AG04449 (cell line): ENCODE data around the gene STK11IP.

Experiments
- CTCF ChIA-PET: fragments of 350-600 bp; formaldehyde crosslinking; extraction: SDS; loops from one replicate; lab custom pipeline; 2021; ENCODE audit warnings: antibody characterized with exemption; lab: Yijun Ruan, JAX
- POLR2A ChIA-PET: fragments of 400-600, 350-600 bp; formaldehyde crosslinking; extraction: SDS; loops from one replicate; lab custom pipeline; 2020; ENCODE audit warnings: antibody characterized with exemption, inconsistent platforms; lab: Yijun Ruan, JAX
- DNase-seq: peaks from one replicate; pipeline ENCODE4 v3.0.0-alpha.2; 2010; ENCODE audit warnings: low read depth, low spot score
- H3K4me3 ChIP-seq: 2 replicates; pipeline ENCODE4 v1.5.1; 2011; ENCODE audit warnings: low read depth, mild to moderate bottlenecking, control low read depth, low read length
- CTCF ChIP-seq: IDR thresholded peaks from one replicate; pipeline ENCODE4 v1.5.1; 2011; ENCODE audit warnings: mild to moderate bottlenecking, moderate library complexity, low read length, control low read depth, inconsistent platforms; ENCODE audit not compliant: insufficient read depth; ENCODE audit errors: missing control alignments

The STK11IP gene

GRCh38 chr2:219636144-219636915 lies 38.7 kb downstream of the STK11IP start:
- no peak for DNase-seq
- POLR2A ChIA-PET = no interaction called here
- no peak for TF ChIP-seq CTCF
- CTCF ChIA-PET = interaction anchor here (1.3 kb wide), 1 partner anchor 76 kb away, joined by 4 read pairs; no protein-coding TSS in a partner anchor
- no peak overlapping the region for H3K4me3 ChIP-seq

GRCh38 chr2:219636941-219637841 lies 39.5 kb downstream of the STK11IP start:
- DNase-seq = no peak
- TF ChIP-seq CTCF = no peak
- CTCF ChIA-PET = interaction anchor here (1.3 to 9.7 kb wide), 3 partner anchors 53 to 77 kb away, joined by 4 to 126 read pairs (median 11); no protein-coding TSS in a partner anchor
- POLR2A ChIA-PET = no interaction called here
- no peak overlapping the region for H3K4me3 ChIP-seq

GRCh38 chr2:219637842-219638185 lies 40.2 kb downstream of the STK11IP start:
- ChIA-PET CTCF (interaction anchor here (1.9 to 9.7 kb wide), 2 partner anchors 53 to 78 kb away, joined by 11 to 126 read pairs; no protein-coding TSS in a partner anchor), POLR2A (interaction anchor here (0.6 kb wide), 1 partner anchor 88 kb away, joined by 3 read pairs; no protein-coding TSS in a partner anchor)
- no peak for DNase-seq
- no peak for TF ChIP-seq CTCF
- no peak overlapping the region for H3K4me3 ChIP-seq

- no peak for DNase-seq
- no peak overlapping the region for H3K4me3 ChIP-seq
- peak; percentile 39 for TF ChIP-seq CTCF
- ChIA-PET CTCF (interaction anchor here (1.2 to 9.7 kb wide), 6 partner anchors 8 to 97 kb away, joined by 4 to 126 read pairs (median 8); no protein-coding TSS in a partner anchor), POLR2A (interaction anchor here (0.6 to 0.7 kb wide), 2 partner anchors 11 to 89 kb away, joined by 3 read pairs; no protein-coding TSS in a partner anchor)
Observed at GRCh38 chr2:219638217-219638947, 40.7 kb downstream of the STK11IP start.

GRCh38 chr2:219638948-219639755 lies 41.5 kb downstream of the STK11IP start:
- ChIA-PET POLR2A (interaction anchor here (0.7 kb wide), 1 partner anchor 12 kb away, joined by 3 read pairs; no protein-coding TSS in a partner anchor), CTCF (interaction anchor here (0.5 to 9.7 kb wide), 7 partner anchors 9 to 428 kb away, joined by 4 to 126 read pairs (median 5); no protein-coding TSS in a partner anchor)
- peak; percentile 38 for DNase-seq
- H3K4me3 ChIP-seq = no peak overlapping the region
- no peak for TF ChIP-seq CTCF
